Uterus (tissue), 2 donors: ENCODE data around the gene C17orf100.

Source experiments
- CTCF ChIP-seq, 4 experiments: fragments of 200-600 bp in 2 of 4; fragments of 450-650 bp in 2 of 4; sonication (generic) in 2 of 4; IDR thresholded peaks; one replicate each; pipeline ENCODE4 v1.5.1; 2016 to 2019; ENCODE audit warnings: antibody characterized with exemption in 4 of 4, mild to moderate bottlenecking in 2 of 4, moderate library complexity in 1 of 4
- POLR2A ChIP-seq, 2 donors: fragments of 450-650 bp; IDR thresholded peaks; one replicate each; pipeline ENCODE4 v1.6.1; 2016; ENCODE audit warnings: antibody characterized with exemption in 2 of 2, mild to moderate bottlenecking in 1 of 2, moderate library complexity in 1 of 2

- TF ChIP-seq CTCF (IDR thresholded peaks at IDR 0.05) (no peak), POLR2A (IDR thresholded peaks at IDR 0.05) (no peak)
Measured at GRCh38 chr17:6666557-6666956, 15.0 kb downstream of the C17orf100 start.
